GM12872 (cell line): Measurements from ENCODE around the gene IRAK1.

Experiments used
- TF ChIP-seq, protein P1 (sequence below): IDR thresholded peaks from 3 replicates; pipeline ENCODE4 v1.5.1; 2011; ENCODE audit warnings: low read depth, mild to moderate bottlenecking, low read length, moderate library complexity; ENCODE audit not compliant: insufficient read depth

The IRAK1 gene

DNA sequence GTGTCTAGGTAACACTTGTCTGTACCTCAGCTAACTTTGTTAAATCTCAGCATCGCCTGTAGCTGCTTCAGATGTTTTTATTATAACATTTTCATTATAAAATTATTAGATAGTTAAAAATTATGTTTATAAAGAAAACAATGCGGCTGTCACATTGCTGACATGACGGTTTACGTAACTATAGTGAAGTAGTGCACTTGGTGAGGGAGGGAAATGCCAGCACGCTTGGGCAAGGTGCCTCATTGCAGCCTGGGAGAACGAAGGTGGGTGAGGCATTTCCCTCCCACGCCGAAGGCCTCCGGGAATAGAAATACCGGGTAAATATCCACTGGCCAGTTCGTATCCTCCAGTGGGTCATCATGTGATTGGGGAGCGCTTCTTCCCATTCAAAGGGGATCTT, 31.2 kb downstream of the IRAK1 start:
- TF ChIP-seq, protein P1, sequence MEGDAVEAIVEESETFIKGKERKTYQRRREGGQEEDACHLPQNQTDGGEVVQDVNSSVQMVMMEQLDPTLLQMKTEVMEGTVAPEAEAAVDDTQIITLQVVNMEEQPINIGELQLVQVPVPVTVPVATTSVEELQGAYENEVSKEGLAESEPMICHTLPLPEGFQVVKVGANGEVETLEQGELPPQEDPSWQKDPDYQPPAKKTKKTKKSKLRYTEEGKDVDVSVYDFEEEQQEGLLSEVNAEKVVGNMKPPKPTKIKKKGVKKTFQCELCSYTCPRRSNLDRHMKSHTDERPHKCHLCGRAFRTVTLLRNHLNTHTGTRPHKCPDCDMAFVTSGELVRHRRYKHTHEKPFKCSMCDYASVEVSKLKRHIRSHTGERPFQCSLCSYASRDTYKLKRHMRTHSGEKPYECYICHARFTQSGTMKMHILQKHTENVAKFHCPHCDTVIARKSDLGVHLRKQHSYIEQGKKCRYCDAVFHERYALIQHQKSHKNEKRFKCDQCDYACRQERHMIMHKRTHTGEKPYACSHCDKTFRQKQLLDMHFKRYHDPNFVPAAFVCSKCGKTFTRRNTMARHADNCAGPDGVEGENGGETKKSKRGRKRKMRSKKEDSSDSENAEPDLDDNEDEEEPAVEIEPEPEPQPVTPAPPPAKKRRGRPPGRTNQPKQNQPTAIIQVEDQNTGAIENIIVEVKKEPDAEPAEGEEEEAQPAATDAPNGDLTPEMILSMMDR, result no peak

DNA sequence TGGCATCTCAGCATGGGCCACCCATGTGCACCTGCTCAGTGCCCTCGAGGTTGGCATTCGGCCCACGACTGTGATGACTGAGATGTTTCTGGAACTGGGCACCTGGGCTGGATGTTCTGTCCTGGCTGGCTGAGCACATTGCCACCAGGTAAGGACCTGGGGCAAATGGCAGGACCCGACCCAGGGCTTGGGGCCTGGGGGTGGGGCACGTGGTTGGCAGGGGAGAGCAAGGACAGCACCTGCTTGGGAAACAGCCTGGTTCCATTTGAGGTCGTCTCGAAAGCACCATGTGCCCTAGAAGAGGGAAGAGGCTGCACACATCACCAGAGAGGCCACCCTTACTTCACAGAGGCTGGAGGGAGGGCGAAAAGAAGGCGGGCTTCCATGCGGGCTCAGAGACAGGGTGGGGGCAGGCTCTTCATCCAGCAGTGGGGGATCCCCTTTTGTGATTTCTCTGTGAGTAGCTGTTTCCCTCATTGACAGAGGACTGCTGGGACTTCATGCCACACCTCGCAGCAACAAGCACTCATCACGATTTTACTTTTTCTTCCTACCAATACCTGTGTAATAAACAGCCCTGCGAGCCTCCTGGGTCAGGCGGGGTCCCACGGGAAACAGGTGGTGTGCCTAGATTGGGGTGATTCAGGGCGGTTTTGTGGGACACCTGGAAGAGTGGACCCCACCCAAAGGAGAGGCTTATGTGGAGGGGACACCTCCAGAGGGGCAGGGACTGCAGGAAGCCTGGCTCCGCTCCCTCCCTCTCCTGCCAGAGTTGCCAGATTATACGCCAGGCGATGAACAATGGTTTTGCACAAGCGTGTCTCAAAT, 35.1 kb downstream of the IRAK1 start:
- TF ChIP-seq, protein P1, result no peak

DNA sequence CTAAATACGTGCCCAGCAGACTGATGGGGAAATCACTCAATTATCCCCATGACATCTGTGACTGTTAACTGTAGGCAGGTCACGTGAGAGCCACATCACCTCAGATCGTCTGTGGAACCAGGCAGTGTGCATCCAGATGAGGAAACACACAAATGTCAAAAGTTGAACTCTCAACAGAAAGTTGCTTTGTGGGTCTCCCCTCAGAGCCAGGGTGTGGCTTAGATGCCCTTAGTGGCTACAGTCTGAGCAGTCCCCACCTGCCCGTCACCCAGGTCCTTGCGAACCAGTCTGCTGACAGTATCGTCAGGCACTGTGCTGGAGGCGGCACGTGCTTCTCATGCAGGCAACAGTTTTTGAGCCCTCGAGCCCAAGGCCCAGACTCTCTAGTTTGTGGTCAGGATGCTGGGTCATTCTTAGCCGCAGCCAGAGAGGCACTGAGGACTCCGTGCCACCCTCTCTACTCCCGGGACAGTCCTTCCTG, 36.3 kb downstream of the IRAK1 start:
- TF ChIP-seq, protein P1, result no peak

DNA sequence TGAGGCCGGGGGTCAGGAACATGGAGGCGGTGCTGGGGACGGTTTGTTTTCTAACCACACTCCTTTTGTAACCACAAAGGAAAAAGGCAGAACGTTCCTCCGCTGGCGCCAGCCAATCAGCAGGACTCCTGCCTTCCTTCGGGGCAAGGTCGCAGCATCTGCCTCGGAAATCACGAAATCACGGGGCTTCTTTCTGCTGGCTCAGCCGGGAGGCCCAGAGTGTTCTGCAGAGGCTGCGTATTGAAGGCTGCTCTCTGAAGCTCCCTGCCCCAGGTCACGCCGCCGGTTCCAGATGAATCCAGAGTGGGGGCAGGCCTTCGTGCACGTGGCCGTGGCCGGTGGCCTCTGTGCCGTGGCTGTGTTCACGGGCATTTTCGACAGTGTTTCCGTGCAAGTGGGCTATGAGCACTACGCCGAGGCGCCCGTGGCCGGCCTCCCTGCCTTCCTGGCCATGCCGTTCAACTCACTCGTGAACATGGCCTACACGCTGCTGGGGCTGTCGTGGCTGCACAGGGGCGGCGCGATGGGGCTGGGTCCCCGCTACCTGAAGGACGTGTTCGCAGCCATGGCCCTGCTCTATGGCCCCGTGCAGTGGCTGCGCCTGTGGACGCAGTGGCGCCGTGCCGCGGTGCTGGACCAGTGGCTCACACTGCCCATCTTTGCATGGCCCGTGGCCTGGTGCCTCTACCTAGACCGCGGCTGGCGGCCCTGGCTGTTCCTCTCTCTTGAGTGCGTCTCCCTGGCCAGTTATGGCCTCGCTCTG, 37.8 kb downstream of the IRAK1 start:
- TF ChIP-seq, protein P1, result no peak

DNA sequence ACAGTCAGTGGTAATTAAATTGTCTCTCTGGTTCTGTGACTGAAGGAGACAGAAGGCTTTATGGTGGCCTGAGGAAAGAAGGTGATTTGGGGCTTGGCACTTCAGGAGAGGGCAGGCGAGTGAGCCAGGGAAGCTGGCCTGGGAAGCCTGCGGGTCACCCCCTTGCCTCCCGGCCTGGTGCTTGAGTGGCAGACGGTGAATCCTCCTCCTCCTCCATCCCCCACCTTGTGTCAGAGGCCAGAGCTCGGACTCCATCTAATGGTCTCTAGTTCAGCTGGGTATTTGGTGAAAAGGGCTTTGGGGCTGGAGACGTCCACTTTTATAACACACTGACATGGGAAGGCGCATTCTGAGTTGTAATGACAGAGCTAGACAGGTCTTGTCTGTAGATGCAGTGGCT, 38.5 kb downstream of the IRAK1 start:
- TF ChIP-seq, protein P1, result no peak

DNA sequence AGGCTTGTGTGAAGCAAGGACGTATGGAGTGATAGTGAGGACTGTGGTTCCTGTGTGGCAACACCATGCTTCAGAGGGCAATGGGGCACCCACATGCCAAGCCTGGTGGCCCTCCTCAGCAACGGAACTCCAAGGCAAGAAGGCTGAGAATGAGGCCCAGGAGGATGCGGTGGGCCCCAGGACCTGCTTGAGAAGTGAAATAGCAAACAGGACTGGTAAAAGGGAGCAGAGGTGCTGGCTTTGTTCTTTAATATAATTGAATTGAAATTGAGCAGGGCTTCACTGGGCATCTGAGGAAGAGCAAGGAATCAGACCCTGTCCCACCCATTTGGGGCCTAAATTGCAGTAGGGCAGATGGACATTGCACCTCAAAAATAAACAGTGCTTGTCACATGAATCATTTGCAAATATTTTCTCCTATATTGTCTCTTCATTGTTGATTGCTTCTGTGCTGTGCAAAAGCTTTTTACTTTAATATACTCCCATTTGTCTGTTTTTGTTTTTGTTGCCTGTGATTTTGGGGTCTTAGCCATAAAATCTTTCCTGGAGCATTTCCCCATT, 44.9 kb downstream of the IRAK1 start:
- TF ChIP-seq, protein P1, result no peak

DNA sequence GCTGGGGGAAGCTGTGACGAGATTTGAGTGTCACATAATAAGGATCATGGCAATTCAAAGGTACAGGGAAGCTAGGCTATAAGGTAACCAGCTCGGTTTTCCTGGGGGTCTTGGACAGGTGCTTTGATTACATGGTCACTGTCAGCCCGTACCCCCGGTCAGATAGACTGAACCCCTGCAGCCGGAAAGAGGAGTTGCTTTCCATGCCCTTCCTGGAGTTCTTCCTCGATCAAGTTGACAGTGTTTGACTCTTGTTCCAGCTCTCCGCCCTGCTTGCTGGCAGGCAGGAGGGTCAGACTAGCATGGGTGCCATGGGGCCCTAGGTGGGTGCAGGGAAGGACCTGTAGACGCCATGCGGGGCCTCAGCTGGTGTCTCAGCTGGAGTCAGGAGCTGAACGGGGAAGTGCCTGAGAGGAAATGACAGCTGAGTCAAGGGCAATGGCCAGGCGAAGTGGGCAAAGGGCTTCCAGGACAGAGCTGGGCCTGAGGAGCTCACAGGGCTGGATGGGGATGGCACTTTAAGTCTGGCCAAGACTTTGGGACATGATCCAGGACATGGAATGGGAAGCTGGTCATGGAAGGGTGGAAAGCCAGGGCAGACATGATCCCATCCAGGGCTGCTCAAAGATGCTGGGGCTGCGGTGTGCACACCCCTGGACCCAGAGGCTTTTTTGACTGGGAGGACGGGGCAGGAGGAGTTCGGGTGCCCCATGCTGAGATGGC, 45.5 kb downstream of the IRAK1 start:
- TF ChIP-seq, protein P1, result no peak
